Stimulated activated CD8-positive, alpha-beta memory T cell treated with anti-CD3 and anti-CD28 coated beads, Interleukin-12 subunit alpha, Interleukin-12 subunit beta, amount 100 ng/mL, for 4 hours (primary cell): ENCODE measurements around the gene FRA10AC1.
"Not testable (repeated sequence)": the region's sequence is repeated elsewhere in the genome, so short reads cannot be mapped to it uniquely, and the experiment has no call there.

Experiments used
- DNase-seq: peaks from one replicate; pipeline ENCODE4 v3.0.0-alpha.2; 2020; ENCODE audit warnings: low read depth

The FRA10AC1 gene

DNA sequence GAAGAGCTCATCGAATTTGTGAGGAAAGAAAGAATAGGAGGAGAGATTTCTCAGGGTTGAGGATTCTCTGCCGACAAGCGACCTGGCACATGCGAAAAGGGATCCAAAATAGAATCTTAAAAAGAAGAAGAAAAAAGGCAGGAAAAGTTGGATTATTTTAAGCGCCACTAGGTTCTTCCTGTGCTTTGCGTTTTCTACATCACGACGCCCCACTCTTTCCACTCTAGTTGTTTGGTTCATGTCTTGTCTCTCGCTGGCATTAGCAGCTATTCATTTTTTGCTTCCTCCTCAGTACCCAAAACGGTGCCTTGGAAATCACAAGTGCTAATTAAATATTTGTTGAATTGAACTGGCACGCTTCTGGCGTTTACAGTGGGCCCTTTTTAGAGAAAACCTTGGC is 674 bp upstream of the FRA10AC1 start:
- no peak for DNase-seq

GRCh38 chr10:93701866-93702209 is 554 bp downstream of the FRA10AC1 start:
- no peak for DNase-seq

DNA sequence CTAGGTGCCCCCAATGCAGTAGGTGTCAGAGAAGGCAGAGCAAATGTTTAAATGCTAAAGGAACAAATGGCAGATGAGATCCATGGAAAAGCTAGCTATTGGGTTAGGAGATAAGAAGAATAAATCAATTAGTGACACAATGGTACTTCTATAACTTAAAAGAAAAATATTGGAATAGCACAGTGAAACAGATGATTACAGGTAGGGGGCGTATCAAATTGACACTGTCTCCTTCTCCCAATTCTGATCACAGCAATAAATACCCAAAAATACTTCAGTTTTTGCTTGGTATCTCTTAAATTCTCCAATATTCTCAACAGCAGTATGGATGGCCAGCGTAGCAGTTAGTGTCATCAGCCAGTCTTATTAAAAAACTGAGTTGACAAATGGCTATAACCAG is 5.2 kb downstream of the FRA10AC1 start:
- DNase-seq: no peak

GRCh38 chr10:93696582-93696981 is 5.8 kb downstream of the FRA10AC1 start:
- DNase-seq: not testable (repeated sequence)

- DNase-seq: no peak
These were observed 6.7 kb downstream of the FRA10AC1 start for GRCh38 chr10:93695740-93696139.

DNA sequence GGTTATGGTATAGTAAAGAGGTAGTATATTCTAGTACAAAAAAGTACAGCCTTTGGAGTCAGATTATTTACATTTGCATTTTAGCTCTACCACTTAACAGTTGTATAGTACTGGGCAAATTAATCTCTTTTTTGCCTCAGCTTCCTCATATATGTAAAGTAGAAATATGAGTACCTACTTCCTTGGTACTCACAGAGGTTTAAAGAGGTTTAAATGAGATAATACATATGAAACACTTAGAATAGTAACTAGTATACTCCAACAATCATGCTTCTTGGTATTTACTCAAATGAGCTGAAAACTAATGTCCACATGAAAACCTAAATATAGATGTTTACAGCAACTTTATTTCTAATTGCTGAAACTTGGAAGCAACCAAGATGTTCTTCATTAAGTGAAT is 14.7 kb downstream of the FRA10AC1 start:
- DNase-seq: no peak

- no peak for DNase-seq
These were observed 21.9 kb downstream of the FRA10AC1 start for GRCh38 chr10:93680412-93681047.

- no peak for DNase-seq
These were observed 23.4 kb downstream of the FRA10AC1 start for GRCh38 chr10:93678805-93679587.

GRCh38 chr10:93678386-93678785 is 24.0 kb downstream of the FRA10AC1 start:
- DNase-seq: no peak

GRCh38 chr10:93673791-93674190 is 28.6 kb downstream of the FRA10AC1 start:
- no peak for DNase-seq

- DNase-seq: no peak
These were observed 29.5 kb downstream of the FRA10AC1 start for GRCh38 chr10:93672890-93673289.

DNA sequence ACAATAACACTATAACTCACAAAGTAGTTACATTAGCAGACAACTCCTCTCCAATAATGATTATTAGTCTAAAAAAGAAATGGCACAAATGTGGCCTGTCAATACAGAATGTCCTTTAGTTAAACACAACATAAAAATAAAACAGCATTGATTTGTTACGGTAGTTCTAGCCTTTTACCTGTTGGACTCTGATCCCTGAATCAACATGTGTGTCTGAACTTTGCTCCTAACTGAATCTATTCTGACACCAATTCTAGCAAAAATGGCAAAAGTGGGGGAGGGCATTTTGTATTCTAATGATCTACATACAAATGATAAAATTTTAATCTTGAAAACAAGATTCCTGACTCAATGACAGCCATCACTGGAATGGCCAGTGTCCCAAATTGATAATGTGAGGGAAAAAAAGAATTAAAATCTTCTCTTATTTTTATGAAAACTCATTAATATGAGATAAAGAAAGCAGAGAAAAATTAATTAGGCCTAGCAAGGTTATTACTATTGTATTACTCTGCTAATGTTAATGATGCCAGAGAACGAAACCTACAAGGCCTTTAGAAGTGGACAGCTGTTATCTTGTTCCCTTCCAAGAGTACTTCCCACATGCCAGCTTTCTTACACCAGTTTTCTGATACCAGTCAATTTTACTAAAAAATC is 30.2 kb downstream of the FRA10AC1 start:
- DNase-seq: no peak

GRCh38 chr10:93671042-93671441 is 31.4 kb downstream of the FRA10AC1 start:
- no peak for DNase-seq

DNA sequence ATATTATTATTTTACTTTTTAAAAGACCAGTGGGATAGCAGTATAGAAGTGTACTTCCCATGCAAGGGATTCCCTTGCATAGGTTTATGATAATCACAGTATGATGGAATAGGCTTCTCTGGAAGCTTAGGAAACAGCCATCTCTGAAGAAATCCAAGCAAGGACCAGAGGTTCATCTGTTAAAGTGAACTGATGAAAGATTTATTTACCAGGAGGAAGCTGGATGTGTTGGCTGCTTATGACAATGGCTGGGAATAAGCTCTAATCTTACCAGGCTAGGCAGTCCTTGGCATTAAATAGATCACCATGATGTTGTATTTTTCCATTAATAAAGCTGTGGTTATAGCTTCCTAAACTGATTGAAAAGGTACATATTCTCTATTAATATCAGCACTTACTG is 32.0 kb downstream of the FRA10AC1 start:
- no peak for DNase-seq

DNA sequence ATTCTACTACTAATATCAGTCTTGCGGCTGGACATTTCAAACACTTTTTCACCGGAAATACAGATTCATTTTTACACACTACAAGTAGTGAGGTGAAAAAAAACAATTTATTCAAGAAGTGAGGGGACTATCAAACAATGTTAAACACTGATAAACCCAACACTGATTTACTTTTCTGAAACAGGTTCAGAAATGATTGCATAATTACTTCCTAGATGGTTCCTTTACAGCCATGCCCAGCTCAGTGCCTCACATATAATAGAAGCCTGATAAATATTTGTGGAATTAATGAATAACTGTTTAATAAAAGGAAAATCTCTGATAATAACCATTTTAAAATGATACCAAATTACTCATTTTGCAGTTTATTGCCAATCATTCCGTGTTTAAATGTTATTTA is 34.6 kb downstream of the FRA10AC1 start:
- DNase-seq: no peak

- no peak for DNase-seq
These were observed 36.4 kb downstream of the FRA10AC1 start for GRCh38 chr10:93666030-93666429.

DNA sequence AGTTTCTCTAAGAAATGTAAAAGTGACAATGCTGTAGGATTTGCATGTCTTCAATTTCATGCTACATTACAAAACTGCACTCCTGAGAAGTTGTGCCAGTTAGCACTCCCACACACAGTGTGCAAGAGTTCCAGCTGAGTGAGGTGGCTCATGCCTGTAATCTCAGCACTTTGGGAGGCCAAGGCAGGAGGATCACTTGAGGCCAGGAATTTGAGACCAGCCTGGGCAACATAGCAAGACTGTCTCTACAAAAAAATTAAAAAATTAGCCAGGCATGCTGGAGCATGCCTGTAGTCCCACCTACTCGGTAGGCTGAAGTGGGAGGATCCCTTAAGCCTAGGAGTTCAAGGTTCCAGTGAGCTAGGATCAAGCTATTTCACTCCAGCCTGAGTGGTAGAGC is 44.6 kb downstream of the FRA10AC1 start:
- no peak for DNase-seq

GRCh38 chr10:93656155-93656554 is 46.2 kb downstream of the FRA10AC1 start:
- DNase-seq: no peak

- no peak for DNase-seq
These were observed 48.2 kb downstream of the FRA10AC1 start for GRCh38 chr10:93654201-93654600.

DNA sequence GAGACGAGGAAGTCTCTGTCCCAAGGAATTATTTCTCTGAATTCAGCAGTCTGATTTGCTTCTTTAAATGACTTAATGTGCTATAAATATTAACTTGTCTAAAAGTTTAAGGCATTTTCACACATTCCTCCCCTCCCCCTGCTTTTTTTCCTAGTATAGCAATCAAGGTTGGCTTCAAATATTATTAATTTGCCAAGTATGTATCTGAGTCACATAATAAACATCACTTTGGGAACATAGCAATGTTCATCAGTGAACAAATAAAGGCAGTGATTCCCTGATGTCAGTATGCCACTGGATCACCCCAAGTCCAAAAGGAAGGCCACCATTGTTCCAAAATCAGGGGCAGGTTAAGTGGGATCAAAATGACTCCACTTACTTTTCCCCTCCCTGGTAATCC is 49.5 kb downstream of the FRA10AC1 start:
- no peak for DNase-seq

DNA sequence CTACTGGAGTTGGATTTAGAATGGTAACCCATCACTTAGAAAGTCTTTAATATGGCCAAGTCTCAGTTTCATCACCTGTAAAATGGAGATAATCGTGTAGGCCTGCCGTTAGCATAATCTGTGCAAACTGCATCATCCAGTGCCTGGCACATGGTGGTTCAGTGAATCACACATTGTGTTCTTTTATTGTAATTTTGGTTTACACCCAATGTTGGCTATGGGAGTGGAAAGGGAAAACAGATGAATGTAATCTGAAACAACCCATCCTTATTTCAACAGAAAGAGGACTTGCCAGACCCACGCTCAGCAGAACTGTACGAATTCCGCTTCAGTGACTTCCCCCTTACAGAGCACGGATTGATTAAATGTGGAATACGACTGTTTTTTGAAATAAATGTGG is 62.6 kb downstream of the FRA10AC1 start:
- no peak for DNase-seq

- DNase-seq: no peak
These were observed 71.5 kb downstream of the FRA10AC1 start for GRCh38 chr10:93630625-93631557.
